CD4-positive, alpha-beta T cell treated with Interferon gamma for 1 hour (primary cell): ENCODE data around the gene ZFYVE28.

Experiments used
- DNase-seq: peaks from one replicate; pipeline ENCODE4 v3.0.0-alpha.2; 2020

The ZFYVE28 gene

GRCh38 chr4:2327579-2327978 lies 90.9 kb downstream of the ZFYVE28 start:
- no peak for DNase-seq

- DNase-seq: no peak
These were observed 93.6 kb downstream of the ZFYVE28 start for GRCh38 chr4:2324891-2325290.

- DNase-seq: no peak
These were observed 95.6 kb downstream of the ZFYVE28 start for GRCh38 chr4:2322841-2323240.

- DNase-seq: no peak
These were observed 96.2 kb downstream of the ZFYVE28 start for GRCh38 chr4:2322227-2322626.

- no peak for DNase-seq
These were observed 96.9 kb downstream of the ZFYVE28 start for GRCh38 chr4:2321279-2322196.

- DNase-seq: no peak
These were observed 97.7 kb downstream of the ZFYVE28 start for GRCh38 chr4:2320746-2321145.

GRCh38 chr4:2320152-2320551 lies 98.3 kb downstream of the ZFYVE28 start:
- DNase-seq: peak; percentile 14

GRCh38 chr4:2318885-2319284 lies 99.6 kb downstream of the ZFYVE28 start:
- DNase-seq: no peak

GRCh38 chr4:2318476-2318875 lies 100.0 kb downstream of the ZFYVE28 start:
- DNase-seq: no peak

- DNase-seq: no peak
These were observed 105.1 kb downstream of the ZFYVE28 start for GRCh38 chr4:2313366-2313765.

- no peak for DNase-seq
These were observed 111.6 kb downstream of the ZFYVE28 start for GRCh38 chr4:2306773-2307410.

GRCh38 chr4:2305766-2306501 lies 112.5 kb downstream of the ZFYVE28 start:
- no peak for DNase-seq

GRCh38 chr4:2304877-2305561 lies 113.4 kb downstream of the ZFYVE28 start:
- no peak for DNase-seq

GRCh38 chr4:2304321-2304876 lies 114.0 kb downstream of the ZFYVE28 start:
- no peak for DNase-seq

- no peak for DNase-seq
These were observed 114.6 kb downstream of the ZFYVE28 start for GRCh38 chr4:2303686-2304320.

GRCh38 chr4:2303121-2303685 lies 115.2 kb downstream of the ZFYVE28 start:
- no peak for DNase-seq

GRCh38 chr4:2302387-2303119 lies 115.9 kb downstream of the ZFYVE28 start:
- DNase-seq: no peak

GRCh38 chr4:2301806-2302205 lies 116.6 kb downstream of the ZFYVE28 start:
- DNase-seq: no peak

GRCh38 chr4:2301225-2301642 lies 117.2 kb downstream of the ZFYVE28 start:
- no peak for DNase-seq

- DNase-seq: no peak
These were observed 117.8 kb downstream of the ZFYVE28 start for GRCh38 chr4:2300431-2301224.
